ENCODE results near the gene RPTOR.

Gene RPTOR

DNA sequence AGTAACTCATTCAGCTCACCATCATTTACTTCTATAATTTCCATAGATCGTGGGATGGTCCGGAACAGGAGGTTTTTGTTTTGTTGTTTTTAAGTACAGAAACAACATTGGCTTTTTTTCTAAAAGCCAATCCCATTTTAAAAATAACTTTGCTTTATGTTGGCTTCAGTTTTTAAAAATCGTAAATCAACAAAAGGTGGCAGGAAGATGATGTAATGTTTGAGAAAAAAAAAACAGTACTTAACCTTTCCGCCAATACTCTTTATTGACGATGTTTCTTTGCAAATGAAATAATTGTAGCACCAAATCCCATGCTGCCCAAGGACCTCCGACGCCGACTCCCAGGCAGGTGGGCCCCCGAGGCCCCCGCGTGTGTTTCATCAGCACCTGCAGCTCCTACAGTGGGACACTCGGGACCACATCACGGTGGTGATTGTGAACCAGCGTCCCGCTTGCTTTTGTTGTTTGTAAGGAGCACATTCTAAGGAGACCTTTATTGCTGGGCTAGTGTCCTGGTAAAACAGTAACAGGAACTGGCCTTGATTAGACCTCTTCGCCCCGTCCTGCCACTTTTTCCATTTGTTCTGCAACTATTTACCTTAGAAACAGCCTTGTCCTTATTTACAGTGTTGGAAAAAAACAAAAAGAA lies 306.8 kb downstream of the RPTOR start:
- DNase-seq (ENCODE audit: low spot score): no peak

DNA sequence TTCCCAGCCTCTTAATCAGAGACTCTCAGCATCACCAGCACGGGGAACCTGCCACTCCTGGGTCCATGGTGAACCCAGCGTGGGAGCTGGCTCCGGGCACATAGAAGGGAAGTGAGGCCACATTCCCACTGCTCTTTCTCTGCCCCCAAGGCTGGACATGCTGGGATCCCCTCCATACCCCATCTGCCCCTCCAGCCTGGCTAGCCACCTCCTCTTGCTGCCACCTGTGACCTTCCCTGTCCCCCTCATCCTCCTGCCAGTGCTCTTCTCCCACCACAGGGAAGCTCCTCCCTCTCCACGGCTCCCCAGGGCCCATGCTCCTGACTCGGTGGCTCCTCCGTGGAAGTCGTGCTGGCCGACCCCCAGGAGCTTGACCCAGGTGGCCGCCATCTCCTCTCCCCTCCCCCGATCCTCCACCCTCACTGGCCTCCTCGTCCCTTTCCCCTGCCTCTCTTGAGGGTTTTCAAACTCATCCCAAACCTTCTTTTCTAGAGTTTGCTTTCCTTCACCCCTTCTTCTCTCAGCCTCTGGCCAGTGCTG lies 307.9 kb downstream of the RPTOR start:
- no peak for DNase-seq (ENCODE audit: low spot score)

DNA sequence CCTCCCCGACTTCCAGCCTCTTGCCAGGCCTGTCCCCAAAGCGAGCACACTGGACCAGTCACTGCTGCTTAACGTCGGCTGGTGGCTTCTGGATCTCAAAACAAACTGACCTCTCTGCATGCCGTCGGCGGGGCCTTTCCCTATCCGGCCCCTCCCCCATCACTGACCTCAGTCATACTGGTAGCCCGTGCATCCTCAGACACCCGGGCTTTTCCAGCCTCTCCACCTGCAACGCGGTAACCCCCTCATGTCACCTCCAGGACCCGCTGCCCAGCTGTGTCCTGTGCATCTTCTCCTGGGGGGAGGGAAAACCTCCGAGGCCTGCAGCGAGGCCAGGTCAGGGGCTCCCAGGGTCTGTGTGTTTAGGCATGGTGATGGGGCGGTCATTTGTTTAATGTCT lies 308.4 kb downstream of the RPTOR start:
- no peak for DNase-seq (ENCODE audit: low spot score)

DNA sequence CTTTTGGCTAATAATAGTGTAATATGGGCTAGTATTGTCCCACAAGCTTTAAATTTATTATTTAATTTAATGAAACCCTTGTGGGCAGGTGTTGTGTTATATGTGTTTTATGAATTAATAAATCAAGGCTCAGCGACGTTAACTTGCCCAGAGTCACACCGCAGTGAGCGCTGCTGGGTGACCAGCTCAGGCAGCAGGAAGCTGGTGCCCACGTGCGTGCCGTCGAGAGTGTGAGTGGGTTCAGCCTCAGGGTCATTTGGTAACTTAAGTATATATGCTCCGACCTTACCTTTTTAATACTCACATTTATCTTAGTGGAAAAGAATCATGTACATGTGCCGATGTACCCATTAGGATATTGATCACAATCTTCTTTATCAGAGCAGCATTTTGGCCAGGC lies 309.6 kb downstream of the RPTOR start:
- DNase-seq (ENCODE audit: low spot score): no peak

DNA sequence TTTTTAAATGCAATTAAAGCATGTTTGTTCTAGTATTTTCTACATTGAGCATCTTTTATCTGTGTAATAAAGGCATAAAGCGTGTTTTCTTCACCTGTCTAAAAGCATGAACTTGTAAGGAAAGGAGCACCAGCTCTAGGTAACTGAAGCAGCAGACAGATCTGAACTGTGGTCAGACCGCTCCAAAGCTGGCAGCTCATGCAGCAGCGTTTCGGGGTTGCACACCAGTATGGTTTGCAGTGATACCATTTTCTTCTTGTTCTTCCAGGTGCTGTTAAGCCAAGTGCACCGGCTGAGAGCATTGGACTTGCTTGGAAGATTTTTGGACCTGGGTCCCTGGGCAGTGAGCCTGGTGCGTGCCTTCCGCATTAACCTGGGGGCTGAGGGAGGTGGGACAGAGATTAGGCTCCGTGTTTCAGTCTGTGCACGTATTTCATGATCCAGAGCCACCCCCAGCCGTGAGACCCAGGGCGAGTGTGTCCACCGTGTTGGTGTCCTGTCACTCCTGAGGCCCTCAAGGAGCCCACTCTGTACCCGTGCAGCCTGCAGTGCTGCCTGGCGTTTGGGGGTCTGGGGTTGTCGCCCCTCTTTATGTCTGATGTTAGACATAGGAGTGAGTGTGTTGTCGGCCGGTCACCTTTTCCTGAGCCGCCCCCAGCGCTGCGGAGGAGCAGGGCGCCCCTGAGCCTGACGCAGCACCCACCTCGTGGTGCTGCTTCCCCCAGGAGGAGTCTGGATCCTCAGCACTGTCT lies 310.7 kb downstream of the RPTOR start:
- no peak for DNase-seq (ENCODE audit: low spot score)

DNA sequence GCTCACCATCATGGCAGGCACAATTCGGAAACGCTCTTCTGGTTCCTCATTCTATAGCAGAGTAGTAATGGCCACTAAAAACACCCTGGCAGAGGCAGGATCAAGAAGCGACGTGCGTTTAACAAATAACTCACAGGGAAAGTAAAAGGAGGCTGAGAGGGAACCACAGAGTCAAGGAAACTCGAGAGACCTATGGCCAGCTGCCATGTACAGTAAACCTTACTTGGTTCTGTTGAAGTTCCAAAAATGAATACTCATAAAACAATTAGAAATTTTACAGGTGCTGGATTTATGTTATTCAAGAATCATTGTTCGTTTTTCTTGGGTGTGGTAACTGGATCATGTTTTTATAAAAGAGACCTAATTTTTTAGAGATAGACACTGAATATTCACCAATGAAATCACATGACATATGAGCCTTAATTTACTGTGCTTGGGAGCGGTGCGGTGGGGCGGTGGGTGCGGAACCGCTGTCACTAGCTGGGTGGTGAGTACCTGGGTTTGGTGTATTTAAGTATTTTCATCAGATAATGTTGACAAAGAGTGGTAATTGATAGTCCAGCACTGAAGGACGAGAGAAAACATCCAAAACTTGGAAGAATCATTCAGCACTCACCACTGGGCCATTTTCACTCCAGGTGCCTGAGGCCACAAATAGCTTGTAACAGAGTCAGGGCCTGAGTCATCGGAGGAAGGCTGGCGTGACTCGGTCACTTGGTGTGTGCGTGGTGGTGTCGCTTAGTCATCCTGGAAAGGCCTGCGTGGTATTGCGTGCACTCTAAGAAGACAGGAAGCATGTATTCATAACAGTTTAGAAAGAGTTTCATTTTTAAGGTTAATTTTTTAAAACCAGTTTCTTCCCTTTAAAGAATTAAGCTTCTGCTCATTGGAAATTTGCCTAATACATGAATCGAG lies 311.6 kb downstream of the RPTOR start:
- no peak for DNase-seq (ENCODE audit: low spot score)

DNA sequence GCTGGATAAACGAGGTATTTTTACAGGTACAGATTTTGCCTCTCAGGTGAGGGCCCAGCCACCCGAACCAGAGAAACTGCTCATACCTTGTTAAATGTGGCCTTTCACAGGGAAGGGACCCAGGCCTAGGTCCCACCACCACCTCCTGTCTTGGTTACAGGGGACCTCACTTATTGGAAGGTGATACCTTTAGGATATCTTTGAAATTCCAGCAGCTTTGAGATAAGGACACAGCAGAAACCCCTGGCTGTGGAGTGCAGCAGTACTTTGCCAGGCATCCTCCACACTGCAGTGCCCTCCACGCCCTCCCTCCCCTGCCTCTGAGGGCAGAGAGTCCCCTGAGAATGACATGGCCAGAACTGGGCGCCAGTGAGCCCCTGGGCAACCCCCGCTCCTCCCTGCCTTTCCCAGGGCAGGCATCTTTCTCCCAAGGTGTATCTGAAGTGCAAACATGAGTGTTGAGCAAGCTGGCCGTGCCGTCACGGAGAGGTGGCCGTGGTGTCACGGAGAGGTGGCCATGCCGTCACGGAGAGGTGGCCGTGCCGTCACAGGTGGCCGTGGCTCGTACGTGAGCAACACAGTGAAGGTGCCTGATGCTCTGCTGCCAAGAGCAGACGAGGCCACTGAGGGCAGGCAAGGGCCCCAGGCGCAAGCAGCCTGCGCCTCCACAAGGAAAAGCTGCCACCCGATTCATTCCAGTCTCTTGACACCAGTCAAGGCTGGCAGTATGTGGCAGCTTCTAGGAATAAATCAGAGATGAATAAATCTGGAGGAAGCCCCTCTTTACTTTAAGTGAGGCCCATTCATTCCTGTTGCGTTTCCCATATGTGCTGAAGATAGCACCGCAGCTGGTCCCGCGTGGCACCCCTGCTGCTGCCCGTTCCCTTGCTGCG lies 312.5 kb downstream of the RPTOR start:
- DNase-seq (ENCODE audit: low spot score): no peak

DNA sequence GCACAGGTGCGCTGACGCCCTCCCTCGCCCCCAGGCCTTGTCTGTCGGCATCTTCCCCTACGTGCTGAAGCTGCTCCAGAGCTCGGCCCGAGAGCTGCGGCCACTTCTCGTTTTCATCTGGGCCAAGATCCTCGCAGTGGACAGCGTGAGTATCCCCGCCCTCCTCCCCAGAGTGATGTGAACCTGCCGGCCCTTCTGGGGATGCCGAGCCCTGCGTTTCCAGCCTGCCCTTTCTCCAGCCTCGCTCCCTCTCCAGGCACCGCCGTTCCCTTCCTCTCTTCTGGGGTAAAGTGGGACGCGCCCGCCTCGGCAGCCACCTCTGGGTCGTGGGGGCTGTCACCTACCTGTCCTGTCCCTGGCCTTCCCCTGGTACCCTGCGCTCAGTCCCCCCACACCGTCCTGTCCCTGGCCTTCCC lies 313.1 kb downstream of the RPTOR start:
- DNase-seq (ENCODE audit: low spot score): no peak

DNA sequence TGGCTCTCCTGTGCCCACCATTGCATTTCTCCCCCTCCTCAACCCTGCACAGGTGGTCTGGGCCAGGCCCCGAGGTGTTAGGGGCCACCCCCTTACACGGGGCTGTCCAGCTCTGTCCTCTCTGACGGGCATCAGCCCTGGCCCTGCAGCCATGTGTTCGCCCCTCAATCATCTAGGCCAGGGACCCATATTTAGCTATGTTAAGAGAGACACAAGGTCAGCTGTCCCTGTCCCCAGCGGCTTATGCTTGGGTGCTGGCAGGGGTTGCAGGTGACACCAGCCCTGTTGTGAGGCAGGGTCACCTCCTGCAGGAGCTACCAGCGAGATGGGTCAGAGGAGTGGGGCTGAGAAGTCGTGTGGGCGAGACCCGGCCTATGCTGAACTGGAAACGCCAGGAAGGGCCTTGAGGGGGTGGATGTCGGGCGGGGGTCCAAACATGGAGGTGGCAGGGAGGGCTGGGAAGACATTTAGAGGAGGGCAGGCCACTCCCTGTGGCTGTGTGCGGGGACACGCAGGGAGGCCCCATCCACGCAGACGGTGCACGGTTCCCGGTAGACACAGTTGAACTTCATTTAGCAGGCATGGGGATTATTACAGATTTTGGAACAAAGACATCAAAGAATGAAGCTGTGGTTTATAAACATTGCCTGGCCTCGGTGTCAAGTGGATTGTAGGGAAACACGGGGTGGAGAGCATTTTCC lies 313.8 kb downstream of the RPTOR start:
- DNase-seq (ENCODE audit: low spot score): no peak

DNA sequence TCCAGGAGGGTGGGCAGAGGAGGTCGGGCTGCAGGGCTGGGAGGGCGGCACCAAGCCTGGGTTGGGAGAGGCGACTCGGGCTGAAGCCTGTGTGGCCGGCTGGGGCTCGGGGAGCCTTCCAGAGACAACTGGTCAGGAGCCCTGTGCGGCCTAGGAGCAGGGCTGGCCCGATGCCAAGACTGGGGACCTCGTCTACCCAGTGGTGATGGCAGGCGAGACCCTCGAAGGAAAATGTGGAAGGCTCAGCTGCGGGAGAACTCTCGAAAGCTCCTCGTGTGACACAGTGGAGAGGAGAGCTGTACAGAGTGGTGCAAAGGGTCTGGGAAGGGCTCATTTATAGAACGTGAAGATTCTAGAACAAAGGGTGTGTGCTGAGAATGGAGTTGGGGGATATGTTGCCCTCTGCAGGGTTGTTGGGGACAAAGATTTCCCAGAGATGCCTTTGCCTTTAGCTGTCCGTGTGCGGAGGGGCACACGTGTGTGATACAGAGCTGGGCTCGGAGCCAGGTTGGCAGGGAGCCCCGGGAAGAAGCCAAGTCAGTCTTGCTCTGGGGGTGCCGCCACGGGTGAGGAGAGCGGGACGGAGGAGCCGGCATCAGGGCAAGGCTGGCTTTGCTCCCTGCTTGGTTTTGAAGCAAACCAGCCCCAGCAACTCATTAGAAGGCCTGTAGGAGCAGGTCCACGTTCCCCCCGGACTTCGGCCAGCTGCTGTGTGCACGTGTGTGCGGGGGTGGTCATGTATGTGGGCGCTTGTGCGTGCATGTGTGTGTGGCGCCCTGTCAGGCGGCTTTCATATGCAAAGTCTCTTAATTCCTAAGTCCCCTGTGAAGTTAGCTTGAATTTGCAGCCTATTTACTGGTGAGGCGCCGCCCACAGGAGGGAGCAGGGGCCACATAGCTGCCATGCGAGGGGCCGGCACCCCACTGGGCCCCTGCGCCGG lies 314.6 kb downstream of the RPTOR start:
- no peak for DNase-seq (ENCODE audit: low spot score)

DNA sequence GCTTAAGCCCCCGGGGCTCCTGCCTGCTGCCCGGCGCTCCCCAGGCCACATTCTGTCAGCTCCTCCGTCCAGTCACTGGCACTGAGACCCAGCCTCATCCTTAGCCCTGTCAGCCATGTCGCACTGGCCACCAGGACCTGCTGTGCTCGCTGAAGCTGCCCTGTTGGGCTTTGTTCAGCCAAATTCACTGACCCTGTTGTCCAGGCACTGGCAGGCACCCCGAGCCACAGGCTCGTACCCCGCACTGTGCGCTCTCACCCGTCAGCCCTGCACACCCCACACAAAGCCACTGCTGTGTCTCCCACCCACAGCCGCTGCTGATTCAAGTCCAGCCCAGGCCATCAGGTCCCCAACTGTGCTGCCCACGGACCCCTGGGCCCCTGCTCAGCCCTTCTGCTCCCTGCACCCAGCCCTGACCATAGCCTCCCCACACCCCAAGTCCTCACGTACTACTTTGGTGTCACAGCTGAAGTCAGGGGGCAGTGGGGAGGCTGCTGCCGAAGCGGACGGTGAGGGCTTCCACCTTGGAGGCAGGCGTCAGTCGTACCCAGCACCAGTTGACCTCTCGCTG lies 315.5 kb downstream of the RPTOR start:
- no peak for DNase-seq (ENCODE audit: low spot score)

DNA sequence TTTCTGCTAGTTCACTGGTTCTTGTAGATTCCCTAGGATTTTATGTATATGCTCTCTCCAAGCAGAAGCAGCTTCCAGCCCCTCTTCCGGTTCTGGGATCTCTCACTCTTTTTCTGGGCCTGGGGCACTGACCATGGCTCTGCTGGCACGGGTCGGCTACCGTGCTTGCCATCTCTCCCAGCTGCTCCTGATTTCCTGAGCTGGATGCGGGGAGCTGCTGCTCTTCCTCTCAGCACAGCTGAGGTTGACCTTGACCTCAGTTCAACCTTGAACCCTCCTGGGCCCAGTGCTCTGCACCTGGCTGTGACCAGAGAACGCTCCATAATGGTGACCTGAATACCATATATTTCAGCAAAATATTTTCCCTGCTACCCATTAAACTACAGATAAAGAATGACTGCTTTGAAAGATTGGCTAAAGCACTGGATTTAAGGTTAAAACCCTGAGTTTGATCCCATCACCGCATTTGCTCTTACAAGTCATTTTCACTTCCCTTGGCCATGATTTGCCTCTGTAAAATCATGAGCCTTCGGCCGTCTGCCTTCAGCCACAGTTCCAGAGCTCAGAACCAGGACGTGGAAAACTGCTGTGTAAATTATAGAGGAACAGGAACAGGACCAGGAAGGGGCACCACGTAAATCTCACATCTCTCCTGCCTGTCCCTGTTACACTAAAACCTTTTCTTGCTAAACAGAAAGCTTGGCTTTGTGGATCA lies 316.2 kb downstream of the RPTOR start:
- no peak for DNase-seq (ENCODE audit: low spot score)

DNA sequence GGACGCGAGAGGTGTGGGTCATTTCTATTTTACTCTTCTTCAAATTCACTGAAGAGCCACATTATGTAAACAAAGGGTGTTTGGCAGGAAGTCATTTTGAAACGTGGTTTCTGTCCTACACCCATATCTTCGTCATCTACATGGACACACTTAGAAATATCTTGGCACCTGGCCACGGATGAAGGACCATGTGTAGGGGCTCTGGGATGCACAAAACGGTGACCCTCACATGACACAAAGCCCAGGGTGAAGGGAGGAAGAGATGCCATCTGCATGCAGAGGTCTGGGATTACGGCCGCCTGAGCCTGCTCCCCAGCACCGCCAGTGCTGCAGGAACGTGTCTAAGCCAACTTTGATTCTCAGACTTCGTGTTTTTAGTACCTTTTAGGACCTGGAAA lies 316.8 kb downstream of the RPTOR start:
- no peak for DNase-seq (ENCODE audit: low spot score)

DNA sequence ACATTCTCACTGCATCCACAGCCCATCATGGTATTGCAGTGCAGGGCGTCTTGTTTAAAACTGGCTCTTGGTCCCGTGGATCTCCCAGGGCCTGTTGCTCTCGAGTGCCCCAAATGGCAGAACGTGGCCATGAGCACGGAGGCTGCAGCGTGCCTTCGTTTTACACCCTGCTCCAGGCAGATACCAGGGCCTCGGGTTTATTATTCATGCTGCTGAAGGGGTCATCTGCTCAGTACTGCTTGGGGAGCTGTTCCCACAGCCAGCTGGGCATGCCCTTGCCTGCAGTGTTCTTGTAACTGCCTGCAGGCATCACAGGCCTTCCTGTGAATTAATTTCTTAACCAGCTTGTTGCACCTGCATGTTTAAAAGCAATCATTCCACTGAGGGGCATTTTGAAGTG lies 317.3 kb downstream of the RPTOR start:
- no peak for DNase-seq (ENCODE audit: low spot score)

DNA sequence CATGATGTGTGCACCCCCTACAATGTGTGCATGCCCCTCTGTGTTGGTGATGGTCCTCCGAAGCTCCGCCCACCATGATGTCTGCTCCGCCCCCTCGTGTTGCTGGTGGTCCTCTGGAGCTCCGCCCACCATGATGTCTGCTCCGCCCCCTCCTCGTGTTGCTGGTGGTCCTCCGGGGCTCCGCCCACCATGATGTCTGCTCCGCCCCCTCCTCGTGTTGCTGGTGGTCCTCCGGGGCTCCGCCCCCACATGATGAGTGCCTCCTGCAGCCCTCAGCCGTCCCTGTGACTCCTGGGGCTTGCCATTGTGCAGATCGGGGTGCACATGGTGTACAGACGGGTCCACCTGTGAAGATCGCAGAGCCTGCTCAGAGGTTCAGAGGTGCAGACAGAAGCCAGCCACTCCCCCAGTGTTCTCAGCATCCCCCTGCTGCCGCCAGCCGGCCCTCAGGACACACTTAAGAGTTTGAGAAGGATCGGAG lies 317.9 kb downstream of the RPTOR start:
- no peak for DNase-seq (ENCODE audit: low spot score)

DNA sequence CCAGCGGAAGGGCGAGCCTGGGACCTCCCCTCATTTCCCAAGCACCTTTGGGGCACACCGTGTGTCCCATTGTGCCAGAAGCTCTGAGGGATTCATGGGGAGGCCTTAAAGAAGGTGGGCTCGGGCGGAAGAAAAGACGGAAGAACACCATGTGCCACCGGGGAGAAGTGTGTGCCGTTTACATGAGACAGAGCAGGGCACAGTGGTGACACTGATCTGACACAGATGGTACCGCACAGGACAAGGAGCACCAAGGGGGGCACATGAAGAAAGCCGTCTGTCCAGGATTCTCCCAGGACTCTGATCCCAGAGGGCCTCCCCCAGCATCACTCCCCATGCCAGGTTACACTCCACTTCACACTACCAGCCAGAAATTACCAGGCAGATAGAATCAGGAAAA lies 318.3 kb downstream of the RPTOR start:
- no peak for DNase-seq (ENCODE audit: low spot score)

DNA sequence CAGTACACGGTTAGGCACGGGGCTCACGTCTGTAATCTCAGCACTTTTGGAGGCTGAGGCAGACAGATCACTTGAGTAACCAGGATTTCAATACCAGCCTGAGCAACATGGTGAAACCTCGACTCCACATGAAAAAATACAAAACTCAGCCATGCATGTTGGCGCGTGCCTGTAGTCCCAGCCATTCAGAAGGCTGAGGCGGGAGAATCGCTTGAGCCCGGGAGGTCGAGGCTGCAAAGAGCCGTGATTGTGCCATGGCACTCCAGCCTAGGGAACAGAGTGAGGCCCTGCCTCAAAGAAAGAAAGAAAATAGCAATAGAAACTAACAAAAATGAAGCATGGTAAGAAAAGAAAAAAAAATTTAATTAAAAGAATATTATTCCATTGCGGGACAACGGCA lies 319.0 kb downstream of the RPTOR start:
- DNase-seq (ENCODE audit: low spot score): no peak

DNA sequence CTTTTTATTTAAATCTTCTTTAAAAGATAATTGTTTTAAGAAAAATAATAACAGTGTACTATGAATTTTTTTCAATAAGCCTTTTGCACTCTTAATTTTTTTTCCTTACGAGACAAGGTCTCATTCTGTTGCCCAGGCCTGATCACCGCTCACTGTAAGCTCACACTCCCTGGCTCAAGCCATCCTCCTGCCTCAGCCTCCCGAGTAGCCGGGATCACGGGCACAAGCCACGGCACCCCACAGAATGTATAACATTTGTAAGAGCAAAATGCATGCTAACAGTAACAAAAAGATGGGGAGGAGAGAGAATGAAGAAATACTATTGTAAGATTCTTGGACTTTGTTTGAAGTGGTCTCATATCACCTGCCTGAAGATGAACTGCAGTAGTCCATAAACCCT lies 320.1 kb downstream of the RPTOR start:
- no peak for DNase-seq (ENCODE audit: low spot score)

All from germinal center (tissue), 1 donor.